Fibroblast of lung (primary cell): ENCODE measurements around the gene AOX1. TPM values are rescaled to one million over a fixed set of nuclear protein-coding genes. Genes with fewer than 3 reads are reported as not detected.
A peak's percentile ranks its signal among the peaks of the same experiment; 100 is the strongest.
"Not testable (repeated sequence)": the region's sequence is repeated elsewhere in the genome, so short reads cannot be mapped to it uniquely, and the experiment has no call there.

Experiments
- DNase-seq, 2 donors: peaks; one replicate each; pipeline versions ENCODE4 v3.0.0 to v3.0.0-alpha.2; 2010; ENCODE audit warnings: low read depth in 2 of 2
- H2AFZ ChIP-seq: 2 replicates; pipeline ENCODE4 v1.5.1; 2012; ENCODE audit warnings: low read length, control low read depth, inconsistent platforms
- H3K27ac ChIP-seq: 2 replicates; pipeline ENCODE4 v1.5.1; 2011; ENCODE audit warnings: low read length, control low read depth; ENCODE audit not compliant: insufficient read depth
- H3K27me3 ChIP-seq: 2 replicates; pipeline ENCODE4 v1.5.1; 2011; ENCODE audit warnings: mild to moderate bottlenecking, low read length; ENCODE audit not compliant: control insufficient read depth, insufficient read depth
- H3K36me3 ChIP-seq: 2 replicates; pipeline ENCODE4 v1.5.1; 2011; ENCODE audit warnings: low read length; ENCODE audit not compliant: control insufficient read depth, insufficient read depth
- H3K4me1 ChIP-seq: 2 replicates; pipeline ENCODE4 v1.5.1; 2011; ENCODE audit warnings: low read length; ENCODE audit not compliant: control insufficient read depth, insufficient read depth; ENCODE audit errors: extremely low read depth
- H3K4me2 ChIP-seq: 2 replicates; pipeline ENCODE4 v1.5.1; 2011; ENCODE audit warnings: low read length, control low read depth; ENCODE audit not compliant: insufficient read depth; ENCODE audit errors: extremely low read depth
- H3K4me3 ChIP-seq, 4 experiments: fragments of 200-600 bp in 1 of 4; sonication (generic) in 1 of 4; replicated peaks in 1 of 4; 2 replicates each; pipeline ENCODE4 v1.5.1; 2011 to 2016; ENCODE audit warnings: low read length in 4 of 4, low read depth in 3 of 4, mild to moderate bottlenecking in 3 of 4, control low read depth in 2 of 4, inconsistent platforms in 1 of 4, mixed read lengths in 1 of 4; ENCODE audit not compliant: insufficient read depth in 1 of 4; ENCODE audit errors: control extremely low read depth in 1 of 4
- H3K79me2 ChIP-seq: 2 replicates; pipeline ENCODE4 v1.5.1; 2012; ENCODE audit warnings: mild to moderate bottlenecking, low read length, inconsistent platforms; ENCODE audit not compliant: control insufficient read depth, insufficient read depth
- H3K9ac ChIP-seq: 2 replicates; pipeline ENCODE4 v1.5.1; 2011; ENCODE audit warnings: mild to moderate bottlenecking, low read length, control low read depth; ENCODE audit not compliant: insufficient read depth
- H3K9me3 ChIP-seq: 2 replicates; pipeline ENCODE4 v1.5.1; 2012; ENCODE audit warnings: low read depth, low read length; ENCODE audit not compliant: control insufficient read depth, insufficient read depth
- H4K20me1 ChIP-seq: 2 replicates; pipeline ENCODE4 v1.5.1; 2011; ENCODE audit warnings: low read length; ENCODE audit not compliant: control insufficient read depth, insufficient read depth; ENCODE audit errors: extremely low read depth
- CTCF ChIP-seq, 2 donors: IDR thresholded peaks in 1 of 2; conservative IDR thresholded peaks in 1 of 2; 1 replicate in 1 of 2; 2 replicates in 1 of 2; pipeline ENCODE4 v1.5.1; 2011 to 2012; ENCODE audit warnings: low read length in 2 of 2, control low read depth in 1 of 2, inconsistent platforms in 1 of 2, low read depth in 1 of 2, mild to moderate bottlenecking in 1 of 2
- EZH2 ChIP-seq: IDR thresholded peaks from 2 replicates; pipeline ENCODE4 v1.5.1; 2012; ENCODE audit warnings: low read length, control low read depth, mild to moderate bottlenecking; ENCODE audit errors: missing control alignments
- polyA minus RNA-seq: library from RNA; depleted of rRNA, polyadenylated mRNA; stranded (reverse); fragments of >200 nt; gene quantifications from 2 replicates; pipeline ENCODE4 v1.2.3, GENCODE V29; 2011; ENCODE audit warnings: low replicate concordance
- polyA plus RNA-seq, 2 donors: library from polyadenylated mRNA; depleted of rRNA in 1 of 2; stranded (reverse) in 1 of 2; unstranded in 1 of 2; fragments of >200 nt; gene quantifications; 2 replicates each; pipeline ENCODE4 v1.2.1, GENCODE V29; 2011 to 2012; ENCODE audit warnings: missing spikeins in 1 of 2
- total RNA-seq: library from RNA; depleted of rRNA; stranded (reverse); fragments of >200 nt; gene quantifications from 2 replicates; pipeline ENCODE4 v1.2.1, GENCODE V29; 2014

The AOX1 gene
- 65.1 and 81.4 TPM in 2 replicates for total RNA-seq
- 39.4 and 49.9 TPM in 2 replicates for polyA plus RNA-seq
- polyA plus RNA-seq (2012): 28.8 and 38.8 TPM in 2 replicates
- polyA minus RNA-seq: 80.1 and 86.9 TPM in 2 replicates

- Histone ChIP-seq H3K4me3 (peak within 1 kb of the TSS; percentile 40 to 81 (median 58)), H4K20me1 (no peaks in the 10 kb centered on the region), H3K4me2 (peak within 1 kb of the TSS; percentile 88), H3K9ac (peak within 1 kb of the TSS; percentile 29), H3K9me3 (no peaks in the 10 kb centered on the region), H3K27me3 (no peaks in the 10 kb centered on the region), H3K79me2 (no peaks in the 10 kb centered on the region), H3K4me1 (no peaks in the 10 kb centered on the region), H2AFZ (peak within 1 kb of the TSS; percentile 86), H3K27ac (no peak within 1 kb of the TSS), H3K36me3 (no peaks in the 10 kb centered on the region)
- DNase-seq: peak; percentile 47 to 73
- TF ChIP-seq CTCF (conservative IDR thresholded peaks at IDR 0.05 in 1 of 2, IDR thresholded peaks at IDR 0.05 in 1 of 2; ENCODE audit: low read depth in 1 of 2, low read length in 2 of 2) (peak; percentile 8 to 25), EZH2 (no peak)
Measured at GRCh38 chr2:200585730-200586643, at the start of gene AOX1. Gene AOX1, plus strand, starts transcription at chr2:200586014. Its CDS starts 95 bp downstream, at chr2:200586109.

GRCh38 chr2:200538139-200538538 lies 47.7 kb upstream of the AOX1 start:
- TF ChIP-seq CTCF (conservative IDR thresholded peaks at IDR 0.05 in 1 of 2, IDR thresholded peaks at IDR 0.05 in 1 of 2; ENCODE audit: low read depth in 1 of 2, low read length in 2 of 2) (no peak), EZH2 (no peak)
- Histone ChIP-seq H3K4me2 (no peak overlapping the region), H2AFZ (peak overlapping the region; percentile 15)

GRCh38 chr2:200540793-200541192 lies 45.0 kb upstream of the AOX1 start:
- no peak overlapping the region for H3K9ac ChIP-seq
- no peak for DNase-seq
- H2AFZ ChIP-seq: no peak overlapping the region
- TF ChIP-seq EZH2 (no peak), CTCF (conservative IDR thresholded peaks at IDR 0.05 in 1 of 2, IDR thresholded peaks at IDR 0.05 in 1 of 2; ENCODE audit: low read depth in 1 of 2, low read length in 2 of 2) (no peak)
- no peaks in the 10 kb centered on the region for H3K36me3 ChIP-seq
- no peaks in the 10 kb centered on the region for H4K20me1 ChIP-seq
- H3K4me3 ChIP-seq: no peak overlapping the region
- no peak overlapping the region for H3K27ac ChIP-seq
- H3K4me1 ChIP-seq: no peaks in the 10 kb centered on the region
- no peak overlapping the region for H3K4me2 ChIP-seq
- no peaks in the 10 kb centered on the region for H3K9me3 ChIP-seq
- no peaks in the 10 kb centered on the region for H3K27me3 ChIP-seq
- H3K79me2 ChIP-seq: no peaks in the 10 kb centered on the region

More at GRCh38 chr2:200538139-200538538, 47.7 kb upstream of the AOX1 start:
- Histone ChIP-seq H3K9me3 (no peaks in the 10 kb centered on the region), H3K4me1 (no peaks in the 10 kb centered on the region), H3K27ac (no peak overlapping the region), H3K27me3 (no peaks in the 10 kb centered on the region), H3K36me3 (peaks cover 1% of the 10 kb centered on the region), H3K79me2 (peaks cover 3% of the 10 kb centered on the region), H3K9ac (no peak overlapping the region), H4K20me1 (no peaks in the 10 kb centered on the region), H3K4me3 (no peak overlapping the region)
- no peak for DNase-seq

- H3K4me1 ChIP-seq, H3K27me3 ChIP-seq, H3K4me2 ChIP-seq, H3K4me3 ChIP-seq, H3K9ac ChIP-seq, H3K79me2 ChIP-seq, H3K36me3 ChIP-seq, H2AFZ ChIP-seq, H3K9me3 ChIP-seq, H3K27ac ChIP-seq, H4K20me1 ChIP-seq, DNase-seq: not testable (repeated sequence)
Measured at GRCh38 chr2:200566596-200566995, 19.2 kb upstream of the AOX1 start.
